ENCODE results near the gene PRKCA.

- TF ChIP-seq POLR2A (IDR thresholded peaks at IDR 0.05) (no peak), CTCF (IDR thresholded peaks at IDR 0.05) (no peak)
Measured at GRCh38 chr17:66720567-66720966, 418.2 kb downstream of the PRKCA start.
